Caco-2 (cell line): ENCODE measurements around the gene EHMT1. TPM values are rescaled to one million over a fixed set of nuclear protein-coding genes. Genes with fewer than 3 reads are reported as not detected.

Experiments
- BruUV-seq: library from RNA; stranded (reverse); fragments of 400-500 nt; replicated peaks from 2 replicates; lab custom pipeline; 2021; lab: Mats Ljungman, UMichigan
- CTCF ChIA-PET: fragments of 300-600 bp; sonication (Branson Sonifier 250); formaldehyde crosslinking; loops from one replicate; lab custom pipeline; 2022; ENCODE audit warnings: antibody characterized with exemption; lab: Charles Lee
- POLR2A ChIA-PET: fragments of 300-600 bp; sonication (Branson Sonifier 250); formaldehyde crosslinking; loops from one replicate; lab custom pipeline; 2022; ENCODE audit warnings: antibody characterized with exemption; lab: Charles Lee
- DNase-seq, 2 experiments: peaks; one replicate each; pipeline versions ENCODE4 v3.0.0 to v3.0.0-alpha.2; 2020 to 2022
- H3K27me3 ChIP-seq: replicated peaks from 2 replicates; pipeline ENCODE4 v1.6.0; 2011; ENCODE audit warnings: low read length; ENCODE audit not compliant: control insufficient read depth, insufficient read depth
- H3K36me3 ChIP-seq: 2 replicates; pipeline ENCODE4 v1.5.1; 2011; ENCODE audit warnings: low read length; ENCODE audit not compliant: control insufficient read depth, insufficient read depth
- H3K4me1 ChIP-seq: fragments of 250-450 bp; sonication (Bioruptor Pico); 2 replicates; pipeline ENCODE4 v1.5.1; 2020; ENCODE audit warnings: mild to moderate bottlenecking
- H3K4me3 ChIP-seq: 2 replicates; pipeline ENCODE4 v1.5.1; 2011; ENCODE audit warnings: low read depth, mild to moderate bottlenecking, control low read depth, low read length
- H3K9me3 ChIP-seq: fragments of 250-450 bp; sonication (Bioruptor Pico); 2 replicates; pipeline ENCODE4 v1.5.1; 2020; ENCODE audit warnings: mild to moderate bottlenecking, moderate library complexity
- H3K27ac Mint-ChIP-seq: one replicate; pipeline ENCODE4 v1.8.0; 2022; ENCODE audit warnings: mixed read lengths; ENCODE audit not compliant: unreplicated experiment
- H3K27me3 Mint-ChIP-seq: one replicate; pipeline ENCODE4 v1.8.0; 2022; ENCODE audit warnings: mixed read lengths; ENCODE audit not compliant: insufficient read depth, unreplicated experiment
- H3K36me3 Mint-ChIP-seq: one replicate; pipeline ENCODE4 v1.8.0; 2022; ENCODE audit warnings: mild to moderate bottlenecking, mixed read lengths; ENCODE audit not compliant: insufficient read depth, unreplicated experiment
- H3K4me1 Mint-ChIP-seq: one replicate; pipeline ENCODE4 v1.8.0; 2022; ENCODE audit warnings: low read depth, mixed read lengths; ENCODE audit not compliant: unreplicated experiment
- H3K4me3 Mint-ChIP-seq: one replicate; pipeline ENCODE4 v1.8.0; 2022; ENCODE audit warnings: mild to moderate bottlenecking, moderate library complexity, mixed read lengths; ENCODE audit not compliant: unreplicated experiment
- H3K9me3 Mint-ChIP-seq: one replicate; pipeline ENCODE4 v1.8.0; 2022; ENCODE audit warnings: mixed read lengths; ENCODE audit not compliant: unreplicated experiment
- intact Hi-C: fragments of 100-400 bp; cut with micrococcal nuclease; formaldehyde crosslinking; loops from one replicate; pipeline ENCODE4 v1.10.0; 2022; ENCODE audit not compliant: unreplicated experiment
- total RNA-seq: library from RNA; stranded (reverse); gene quantifications from 2 replicates; pipeline ENCODE4 v1.2.3, GENCODE V29; 2022
- TF ChIP-seq, protein P1 (sequence below), 2 experiments: fragments of 200-600 bp in 1 of 2; IDR thresholded peaks; 1 replicate in 1 of 2; 2 replicates in 1 of 2; pipeline versions ENCODE4 v1.5.1 to v1.8.0; 2011 to 2022; ENCODE audit warnings: antibody characterized with exemption in 1 of 2, control low read depth in 1 of 2, inconsistent platforms in 1 of 2, low read depth in 1 of 2, low read length in 1 of 2, mild to moderate bottlenecking in 1 of 2, moderate library complexity in 1 of 2; ENCODE audit not compliant: insufficient read depth in 1 of 2, severe bottlenecking in 1 of 2, unreplicated experiment in 1 of 2

The EHMT1 gene
- total RNA-seq, 1 experiment from 2014 or later = 92.9 TPM

- no peaks in the 10 kb centered on the region; the same call in 1 of the 2 replicates for H3K36me3 ChIP-seq
- intact Hi-C loops = no loop called here
- H3K9me3 ChIP-seq = no peaks in the 10 kb centered on the region
- no peak overlapping the region for H3K4me3 ChIP-seq
- peaks cover 22% of the 10 kb centered on the region for H3K36me3 Mint-ChIP-seq
- peaks cover 17% of the 10 kb centered on the region for H3K4me1 Mint-ChIP-seq
- ChIA-PET POLR2A (no interaction called here), CTCF (no interaction called here)
- no peaks in the 10 kb centered on the region for H3K4me1 ChIP-seq
- H3K27me3 Mint-ChIP-seq = no peaks in the 10 kb centered on the region
- no peaks in the 10 kb centered on the region for H3K9me3 Mint-ChIP-seq
- no TSS peak for BruUV-seq
- TF ChIP-seq, protein P1, sequence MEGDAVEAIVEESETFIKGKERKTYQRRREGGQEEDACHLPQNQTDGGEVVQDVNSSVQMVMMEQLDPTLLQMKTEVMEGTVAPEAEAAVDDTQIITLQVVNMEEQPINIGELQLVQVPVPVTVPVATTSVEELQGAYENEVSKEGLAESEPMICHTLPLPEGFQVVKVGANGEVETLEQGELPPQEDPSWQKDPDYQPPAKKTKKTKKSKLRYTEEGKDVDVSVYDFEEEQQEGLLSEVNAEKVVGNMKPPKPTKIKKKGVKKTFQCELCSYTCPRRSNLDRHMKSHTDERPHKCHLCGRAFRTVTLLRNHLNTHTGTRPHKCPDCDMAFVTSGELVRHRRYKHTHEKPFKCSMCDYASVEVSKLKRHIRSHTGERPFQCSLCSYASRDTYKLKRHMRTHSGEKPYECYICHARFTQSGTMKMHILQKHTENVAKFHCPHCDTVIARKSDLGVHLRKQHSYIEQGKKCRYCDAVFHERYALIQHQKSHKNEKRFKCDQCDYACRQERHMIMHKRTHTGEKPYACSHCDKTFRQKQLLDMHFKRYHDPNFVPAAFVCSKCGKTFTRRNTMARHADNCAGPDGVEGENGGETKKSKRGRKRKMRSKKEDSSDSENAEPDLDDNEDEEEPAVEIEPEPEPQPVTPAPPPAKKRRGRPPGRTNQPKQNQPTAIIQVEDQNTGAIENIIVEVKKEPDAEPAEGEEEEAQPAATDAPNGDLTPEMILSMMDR (IDR thresholded peaks at IDR 0.05; ENCODE audit: insufficient read depth in 1 of 2, low read depth in 1 of 2, low read length in 1 of 2, severe bottlenecking in 1 of 2, unreplicated experiment in 1 of 2) = no peak
- no peak overlapping the region for H3K27ac Mint-ChIP-seq
- no peak for DNase-seq
- H3K4me3 Mint-ChIP-seq = no peak overlapping the region
- H3K27me3 ChIP-seq = no peaks in the 10 kb centered on the region
Observed at GRCh38 chr9:137674307-137674975, 55.6 kb downstream of the EHMT1 start.

- Mint-ChIP-seq H3K4me1 (peaks cover 18% of the 10 kb centered on the region), H3K4me3 (no peak overlapping the region), H3K9me3 (no peaks in the 10 kb centered on the region), H3K27me3 (no peaks in the 10 kb centered on the region), H3K27ac (no peak overlapping the region), H3K36me3 (peaks cover 17% of the 10 kb centered on the region)
- no peaks in the 10 kb centered on the region for H3K27me3 ChIP-seq
- H3K36me3 ChIP-seq = no peaks in the 10 kb centered on the region; the same call in 1 of the 2 replicates
- ChIA-PET CTCF (no interaction called here), POLR2A (no interaction called here)
- TF ChIP-seq, protein P1 (IDR thresholded peaks at IDR 0.05; ENCODE audit: insufficient read depth in 1 of 2, low read depth in 1 of 2, low read length in 1 of 2, severe bottlenecking in 1 of 2, unreplicated experiment in 1 of 2) = no peak
- no peaks in the 10 kb centered on the region for H3K9me3 ChIP-seq
- BruUV-seq = no TSS peak
- no peak overlapping the region for H3K4me3 ChIP-seq
- intact Hi-C loops = no loop called here
- H3K4me1 ChIP-seq = no peaks in the 10 kb centered on the region
- no peak for DNase-seq
Observed at GRCh38 chr9:137674976-137675320, 56.1 kb downstream of the EHMT1 start.

- no peak overlapping the region for H3K4me3 Mint-ChIP-seq
- H3K4me1 ChIP-seq = peaks cover 13% of the 10 kb centered on the region; the same call in 1 of the 2 replicates
Observed at GRCh38 chr9:137676998-137677397, 58.2 kb downstream of the EHMT1 start.

More at GRCh38 chr9:137676998-137677397, 58.2 kb downstream of the EHMT1 start:
- TF ChIP-seq, protein P1 (IDR thresholded peaks at IDR 0.05; ENCODE audit: insufficient read depth in 1 of 2, low read depth in 1 of 2, low read length in 1 of 2, severe bottlenecking in 1 of 2, unreplicated experiment in 1 of 2) = no peak
- CTCF ChIA-PET = interaction anchor here (0.7 kb wide), 1 partner anchor 42 kb away, joined by 3 read pairs; no protein-coding TSS in a partner anchor
- Histone ChIP-seq H3K27me3 (no peaks in the 10 kb centered on the region), H3K4me3 (no peak overlapping the region), H3K9me3 (no peaks in the 10 kb centered on the region), H3K36me3 (no peaks in the 10 kb centered on the region; the same call in 1 of the 2 replicates)
- no TSS peak for BruUV-seq
- Mint-ChIP-seq H3K27ac (no peak overlapping the region), H3K4me1 (peaks cover 27% of the 10 kb centered on the region), H3K27me3 (no peaks in the 10 kb centered on the region), H3K9me3 (no peaks in the 10 kb centered on the region), H3K36me3 (peaks cover 6% of the 10 kb centered on the region)
- no peak for DNase-seq
- intact Hi-C loops = no loop called here
- POLR2A ChIA-PET = no interaction called here
